CD8-positive, alpha-beta memory T cell (primary cell): ENCODE measurements around the gene SUDS3. TPM values are rescaled to one million over a fixed set of nuclear protein-coding genes. Genes with fewer than 3 reads are reported as not detected.

ENCODE experiments used
- CTCF ChIA-PET: fragments of 350-600 bp; sonication (Branson Sonifier 250); formaldehyde crosslinking; loops from one replicate; lab custom pipeline; 2021; ENCODE audit warnings: antibody characterized with exemption; lab: Charles Lee
- POLR2A ChIA-PET: fragments of 350-600 bp; sonication (Branson Sonifier 250); formaldehyde crosslinking; loops from one replicate; lab custom pipeline; 2021; ENCODE audit warnings: antibody characterized with exemption; lab: Charles Lee
- DNase-seq, 5 donors: peaks; one replicate each; pipeline versions ENCODE4 v3.0.0 to v3.0.0-alpha.2; 2020 to 2022; ENCODE audit warnings: mixed read lengths in 1 of 5
- H3K27ac ChIP-seq: one replicate; pipeline ENCODE4 v1.7.0; 2013; ENCODE audit warnings: low read depth, mild to moderate bottlenecking, low read length, moderate library complexity
- H3K27me3 ChIP-seq: 2 replicates; pipeline ENCODE4 v1.7.0; 2013; ENCODE audit warnings: low read length, mild to moderate bottlenecking; ENCODE audit not compliant: insufficient read depth, poor library complexity, severe bottlenecking
- H3K36me3 ChIP-seq: 2 replicates; pipeline ENCODE4 v1.7.0; 2013; ENCODE audit warnings: mild to moderate bottlenecking, low read length, moderate library complexity; ENCODE audit not compliant: insufficient read depth
- H3K4me1 ChIP-seq: 2 replicates; pipeline ENCODE4 v1.7.0; 2013; ENCODE audit warnings: mild to moderate bottlenecking, low read length, moderate library complexity; ENCODE audit not compliant: insufficient read depth
- H3K4me3 ChIP-seq: 2 replicates; pipeline ENCODE4 v1.7.0; 2013; ENCODE audit warnings: mild to moderate bottlenecking, low read length
- H3K9me3 ChIP-seq: 2 replicates; pipeline ENCODE4 v1.7.0; 2013; ENCODE audit warnings: mild to moderate bottlenecking, low read length
- H3K27ac Mint-ChIP-seq, 8 donors: one replicate each; pipeline ENCODE4 v1.8.0; 2020 to 2021; ENCODE audit warnings: mixed read lengths in 8 of 8, mild to moderate bottlenecking in 6 of 8, inconsistent platforms in 3 of 8, moderate library complexity in 3 of 8
- H3K27me3 Mint-ChIP-seq, 2 donors: one replicate each; pipeline ENCODE4 v1.8.0; 2020 to 2021; ENCODE audit warnings: mixed read lengths in 2 of 2, mild to moderate bottlenecking in 1 of 2, moderate library complexity in 1 of 2
- H3K36me3 Mint-ChIP-seq, 3 donors: one replicate each; pipeline ENCODE4 v1.8.0; 2020 to 2021; ENCODE audit warnings: mixed read lengths in 3 of 3, inconsistent platforms in 1 of 3, mild to moderate bottlenecking in 1 of 3
- H3K4me1 Mint-ChIP-seq, 3 donors: one replicate each; pipeline ENCODE4 v1.8.0; 2020 to 2021; ENCODE audit warnings: mixed read lengths in 3 of 3, inconsistent platforms in 1 of 3, mild to moderate bottlenecking in 1 of 3
- H3K4me3 Mint-ChIP-seq, 7 donors: one replicate each; pipeline ENCODE4 v1.8.0; 2020 to 2021; ENCODE audit warnings: mixed read lengths in 7 of 7, mild to moderate bottlenecking in 6 of 7, moderate library complexity in 4 of 7, inconsistent platforms in 2 of 7
- H3K9me3 Mint-ChIP-seq, 5 donors: one replicate each; pipeline ENCODE4 v1.8.0; 2020 to 2022; ENCODE audit warnings: mixed read lengths in 5 of 5, mild to moderate bottlenecking in 3 of 5, moderate library complexity in 2 of 5, inconsistent platforms in 1 of 5
- polyA plus RNA-seq: library from polyadenylated mRNA; unstranded; fragments of 300-500 nt; fragmentation: Illumina TruSeq; gene quantifications from one replicate; pipeline ENCODE4 v1.2.3, GENCODE V29; 2021
- total RNA-seq, 2 experiments: library from RNA; stranded (reverse); gene quantifications; one replicate each; pipeline ENCODE4 v1.2.3, GENCODE V29; 2021

SUDS3 gene
- total and polyA plus RNA-seq, 3 experiments from 2014 or later = 16.2 to 25.1 (median 23.8) TPM

DNA sequence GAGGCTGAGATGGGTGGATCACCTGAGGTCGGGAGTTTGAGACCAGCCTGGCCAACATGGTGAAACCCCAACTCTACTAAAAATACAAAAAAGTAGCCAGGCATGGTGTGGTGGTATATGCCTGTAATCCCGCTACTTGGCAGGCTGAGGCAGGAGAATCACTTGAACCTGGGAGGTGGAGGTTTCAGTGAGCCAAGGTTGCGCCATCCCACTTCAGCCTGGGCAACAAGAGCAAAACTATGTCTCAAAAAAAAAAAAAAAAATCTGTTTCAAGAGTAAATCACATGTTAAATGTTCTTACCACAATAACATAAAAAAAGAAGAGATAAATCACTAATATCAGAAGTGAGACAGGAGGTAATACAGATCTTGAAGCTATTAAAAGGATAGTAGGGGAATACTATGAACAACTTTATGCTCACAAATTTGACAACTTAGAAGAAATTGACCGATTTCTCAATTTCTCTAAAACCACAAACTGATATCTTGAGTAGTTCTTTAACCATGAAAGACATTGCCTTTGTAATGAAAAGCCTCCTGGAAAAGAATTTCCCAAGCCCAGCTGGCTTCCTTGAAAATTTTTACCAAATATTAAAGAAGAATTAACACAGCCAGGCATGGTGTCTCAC lies 41.3 kb upstream of the SUDS3 start:
- Mint-ChIP-seq H3K36me3 (peaks cover 0 to 42% (median 16%) of the 10 kb centered on the region in 3 donors), H3K4me3 (no peak overlapping the region), H3K9me3 (no peaks in the 10 kb centered on the region), H3K27ac (peak overlapping the region in 2 of 8 donors; percentile 66 to 73), H3K27me3 (no peaks in the 10 kb centered on the region), H3K4me1 (peaks cover 46 to 76% (median 67%) of the 10 kb centered on the region in 3 donors)
- no peaks in the 10 kb centered on the region for H3K27me3 ChIP-seq
- DNase-seq = no peak
- H3K9me3 ChIP-seq = no peaks in the 10 kb centered on the region
- CTCF ChIA-PET = interaction anchor here (0.6 to 0.9 kb wide), 3 partner anchors 13 to 41 kb away, joined by 3 to 4 read pairs (median 3); no protein-coding TSS in a partner anchor
- POLR2A ChIA-PET = no interaction called here
- no peak overlapping the region for H3K27ac ChIP-seq
- H3K36me3 ChIP-seq = no peaks in the 10 kb centered on the region
- no peak overlapping the region for H3K4me3 ChIP-seq
- H3K4me1 ChIP-seq = peaks cover 4% of the 10 kb centered on the region

DNA sequence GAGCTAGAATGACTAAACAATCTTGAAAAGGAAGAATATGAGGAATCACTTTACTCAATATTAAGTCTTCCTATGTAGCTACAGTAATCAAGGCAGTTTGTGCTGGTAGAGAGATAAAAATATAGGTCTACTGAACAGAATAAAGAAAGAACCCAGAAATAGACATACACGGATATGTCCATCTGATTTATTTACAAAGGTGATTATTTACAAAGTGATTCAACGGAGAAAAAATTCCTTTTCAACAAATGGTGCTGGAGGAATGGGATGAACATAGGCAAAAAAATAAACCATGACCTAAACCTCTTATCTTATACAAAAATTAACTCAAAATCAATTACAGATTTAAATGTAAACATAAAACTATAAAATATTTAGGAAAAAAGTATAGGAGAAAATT lies 40.2 kb upstream of the SUDS3 start:
- ChIA-PET POLR2A (interaction anchor here (0.6 kb wide), 1 partner anchor 19 kb away, joined by 3 read pairs; no protein-coding TSS in a partner anchor), CTCF (interaction anchor here (0.8 to 0.9 kb wide), 2 partner anchors 14 to 40 kb away, joined by 3 to 4 read pairs; no protein-coding TSS in a partner anchor)
- Mint-ChIP-seq H3K4me3 (no peak overlapping the region), H3K4me1 (peaks cover 41 to 72% (median 64%) of the 10 kb centered on the region in 3 donors), H3K36me3 (peaks cover 0 to 39% (median 15%) of the 10 kb centered on the region in 3 donors), H3K27ac (no peak overlapping the region), H3K9me3 (no peaks in the 10 kb centered on the region), H3K27me3 (no peaks in the 10 kb centered on the region)
- no peak overlapping the region for H3K27ac ChIP-seq
- no peaks in the 10 kb centered on the region for H3K27me3 ChIP-seq
- H3K4me3 ChIP-seq = no peak overlapping the region
- no peaks in the 10 kb centered on the region for H3K9me3 ChIP-seq
- no peaks in the 10 kb centered on the region for H3K4me1 ChIP-seq
- no peaks in the 10 kb centered on the region for H3K36me3 ChIP-seq
- no peak for DNase-seq

DNA sequence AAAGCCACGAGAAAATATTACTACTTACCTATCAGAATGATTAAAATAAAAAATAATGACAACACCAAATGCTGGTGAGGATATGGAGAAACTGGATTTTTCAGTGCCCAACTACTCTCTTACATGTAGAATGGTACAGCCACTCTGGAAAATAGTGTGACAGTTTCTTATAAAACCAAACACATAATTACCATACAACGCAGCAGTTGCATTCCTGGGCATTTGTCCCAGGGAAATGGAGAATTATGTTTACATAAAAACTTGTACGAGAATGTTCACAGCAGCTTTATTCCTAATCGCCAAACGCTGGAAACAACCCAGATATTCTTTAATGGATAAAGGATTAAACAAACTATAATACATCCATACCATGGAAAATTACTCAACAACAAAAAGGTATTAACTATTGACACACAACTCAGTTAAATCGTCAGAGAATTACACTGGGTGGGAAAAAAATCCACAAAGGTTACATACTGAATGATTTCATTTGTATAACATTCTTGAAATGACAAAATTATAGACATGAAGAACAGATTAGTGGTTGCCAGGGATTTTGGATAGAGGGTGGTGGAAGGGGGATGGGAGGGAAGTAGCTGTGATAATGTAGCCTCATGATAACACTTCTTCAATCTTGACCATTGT lies 39.0 kb upstream of the SUDS3 start:
- H3K27me3 ChIP-seq = no peaks in the 10 kb centered on the region
- H3K4me1 ChIP-seq = no peaks in the 10 kb centered on the region
- no peaks in the 10 kb centered on the region for H3K36me3 ChIP-seq
- H3K27ac ChIP-seq = no peak overlapping the region
- no peak overlapping the region for H3K4me3 Mint-ChIP-seq
- H3K27ac Mint-ChIP-seq = peak overlapping the region in 4 of 8 donors; percentile 25 to 89 (median 41)
- POLR2A ChIA-PET = no interaction called here
- H3K9me3 ChIP-seq = no peaks in the 10 kb centered on the region
- peaks cover 40 to 73% (median 68%) of the 10 kb centered on the region in 3 donors for H3K4me1 Mint-ChIP-seq
- no peak overlapping the region for H3K4me3 ChIP-seq
- H3K36me3 Mint-ChIP-seq = peaks cover 0 to 39% (median 15%) of the 10 kb centered on the region in 3 donors
- CTCF ChIA-PET = no interaction called here
- H3K9me3 Mint-ChIP-seq = no peaks in the 10 kb centered on the region
- no peak for DNase-seq
- H3K27me3 Mint-ChIP-seq = no peaks in the 10 kb centered on the region

- Histone ChIP-seq H3K4me1 (peaks cover 13% of the 10 kb centered on the region), H3K4me3 (no peak overlapping the region), H3K36me3 (no peaks in the 10 kb centered on the region), H3K27me3 (no peaks in the 10 kb centered on the region), H3K27ac (no peak overlapping the region), H3K9me3 (no peaks in the 10 kb centered on the region)
- H3K4me1 Mint-ChIP-seq = peaks cover 41 to 72% (median 69%) of the 10 kb centered on the region in 3 donors
- H3K27ac Mint-ChIP-seq = peak overlapping the region in 1 of 8 donors; percentile 42
- H3K4me3 Mint-ChIP-seq = no peak overlapping the region
- H3K27me3 Mint-ChIP-seq = no peaks in the 10 kb centered on the region
- POLR2A ChIA-PET = no interaction called here
- CTCF ChIA-PET = interaction anchor here (0.8 kb wide), 1 partner anchor 10 kb away, joined by 3 read pairs; no protein-coding TSS in a partner anchor
- H3K36me3 Mint-ChIP-seq = peaks cover 0 to 16% (median 9%) of the 10 kb centered on the region in 3 donors
- no peak for DNase-seq
- H3K9me3 Mint-ChIP-seq = no peaks in the 10 kb centered on the region
Observed at GRCh38 chr12:118342090-118342489, 34.3 kb upstream of the SUDS3 start.

DNA sequence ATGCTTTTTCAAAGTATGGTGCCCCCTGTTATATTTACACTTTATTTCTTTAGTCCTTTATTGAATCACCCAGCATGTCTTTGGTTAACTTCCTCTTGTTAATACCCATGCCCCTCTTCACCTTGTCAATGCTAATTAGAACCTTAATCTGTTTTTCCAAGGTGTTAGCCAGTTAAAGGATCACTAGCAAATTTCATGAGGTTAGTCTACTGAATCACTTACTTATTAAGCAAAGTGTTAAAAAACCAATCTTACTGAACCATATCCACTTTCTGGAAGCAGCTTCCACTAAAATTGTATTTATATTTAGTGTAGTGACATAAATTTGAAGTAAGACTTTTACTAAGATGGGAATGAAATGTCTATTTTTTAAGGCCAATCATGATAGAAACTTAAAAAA lies 31.5 kb upstream of the SUDS3 start:
- Mint-ChIP-seq H3K4me3 (no peak overlapping the region), H3K9me3 (no peaks in the 10 kb centered on the region), H3K27me3 (no peaks in the 10 kb centered on the region), H3K36me3 (peaks cover 0 to 15% (median 3%) of the 10 kb centered on the region in 3 donors), H3K4me1 (peaks cover 41 to 71% (median 64%) of the 10 kb centered on the region in 3 donors), H3K27ac (peak overlapping the region in 2 of 8 donors; percentile 18 to 22)
- no peaks in the 10 kb centered on the region for H3K36me3 ChIP-seq
- H3K9me3 ChIP-seq = no peaks in the 10 kb centered on the region
- H3K27ac ChIP-seq = no peak overlapping the region
- H3K4me3 ChIP-seq = no peak overlapping the region
- no peaks in the 10 kb centered on the region for H3K27me3 ChIP-seq
- peaks cover 13% of the 10 kb centered on the region for H3K4me1 ChIP-seq
- CTCF ChIA-PET = interaction anchor here (0.9 to 2.6 kb wide), 2 partner anchors 12 to 31 kb away, joined by 3 to 10 read pairs; partner anchors contain the start of gene SUDS3
- DNase-seq = no peak
- POLR2A ChIA-PET = no interaction called here

- peaks cover 0 to 15% (median 2%) of the 10 kb centered on the region in 3 donors for H3K36me3 Mint-ChIP-seq
- no peaks in the 10 kb centered on the region for H3K36me3 ChIP-seq
- H3K9me3 ChIP-seq = no peaks in the 10 kb centered on the region
- ChIA-PET POLR2A (no interaction called here), CTCF (interaction anchor here (0.9 to 2.6 kb wide), 3 partner anchors 12 to 31 kb away, joined by 3 to 10 read pairs (median 3); partner anchors contain the start of gene SUDS3)
- no peak overlapping the region for H3K4me3 ChIP-seq
- peak overlapping the region in 5 of 8 donors; percentile 3 to 71 (median 21) for H3K27ac Mint-ChIP-seq
- peaks cover 17% of the 10 kb centered on the region for H3K4me1 ChIP-seq
- peak overlapping the region in 2 of 7 donors; percentile 19 to 39 for H3K4me3 Mint-ChIP-seq
- H3K27me3 ChIP-seq = no peaks in the 10 kb centered on the region
- no peaks in the 10 kb centered on the region for H3K27me3 Mint-ChIP-seq
- H3K9me3 Mint-ChIP-seq = no peaks in the 10 kb centered on the region
- no peak for DNase-seq
- H3K4me1 Mint-ChIP-seq = peaks cover 40 to 71% (median 64%) of the 10 kb centered on the region in 3 donors
- H3K27ac ChIP-seq = no peak overlapping the region
Observed at GRCh38 chr12:118345355-118345754, 31.0 kb upstream of the SUDS3 start.

- Histone ChIP-seq H3K27ac (no peak overlapping the region), H3K9me3 (no peaks in the 10 kb centered on the region), H3K4me3 (no peak overlapping the region), H3K4me1 (peaks cover 17% of the 10 kb centered on the region), H3K27me3 (no peaks in the 10 kb centered on the region), H3K36me3 (no peaks in the 10 kb centered on the region)
- ChIA-PET POLR2A (no interaction called here), CTCF (interaction anchor here (1.2 to 2.9 kb wide), 3 partner anchors 10 to 31 kb away, joined by 4 to 10 read pairs (median 8); partner anchors contain the start of gene SUDS3)
- peak overlapping the region in 1 of 7 donors; percentile 73 for H3K4me3 Mint-ChIP-seq
- peak overlapping the region in 5 of 8 donors; percentile 10 to 60 (median 17) for H3K27ac Mint-ChIP-seq
- no peaks in the 10 kb centered on the region for H3K9me3 Mint-ChIP-seq
- H3K27me3 Mint-ChIP-seq = no peaks in the 10 kb centered on the region
- peaks cover 42 to 71% (median 59%) of the 10 kb centered on the region in 3 donors for H3K4me1 Mint-ChIP-seq
- H3K36me3 Mint-ChIP-seq = peaks cover 0 to 16% (median 2%) of the 10 kb centered on the region in 3 donors
- no peak for DNase-seq
Observed at GRCh38 chr12:118346895-118347294, 29.5 kb upstream of the SUDS3 start.
